Activated naive CD4-positive, alpha-beta T cell treated with anti-CD3 and anti-CD28 coated beads, Interleukin-2, amount 50 U/mL, for 16 hours (primary cell): ENCODE results near the gene LRRC8C.
"Not testable (repeated sequence)": the region's sequence is repeated elsewhere in the genome, so short reads cannot be mapped to it uniquely, and the experiment has no call there.

ENCODE experiments used
- DNase-seq: peaks from one replicate; pipeline ENCODE4 v3.0.0-alpha.2; 2020

LRRC8C gene

DNA sequence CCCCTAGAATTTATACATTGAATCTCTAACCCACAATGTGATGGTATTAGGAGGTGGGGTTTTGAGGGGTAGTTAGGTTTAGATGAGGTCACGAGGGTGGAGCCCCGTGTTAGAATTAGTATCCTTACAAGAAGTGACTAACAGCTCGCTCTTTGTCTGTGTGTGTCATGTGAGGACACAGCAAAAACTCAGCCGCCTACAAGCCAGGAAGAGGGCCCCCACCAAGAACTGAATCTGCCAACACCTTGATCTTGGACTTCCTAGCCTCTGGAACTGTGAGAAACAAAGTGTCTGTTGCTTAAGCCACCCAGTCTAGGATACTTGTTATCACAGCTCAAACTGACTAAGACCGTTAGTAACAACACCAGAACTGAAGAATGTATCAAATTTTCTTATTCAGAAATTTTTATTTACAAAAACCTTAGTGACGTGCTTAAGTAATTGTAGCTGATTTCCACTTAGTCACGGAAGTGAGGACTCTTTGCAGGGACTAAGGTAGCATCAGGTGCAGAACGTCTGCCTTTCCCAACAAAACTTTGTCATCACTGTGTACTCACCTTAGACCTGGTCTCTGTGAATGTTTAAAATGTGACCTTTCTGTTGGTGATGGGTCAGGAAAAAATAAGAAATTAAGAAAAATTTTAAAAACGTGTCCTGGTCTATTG lies 24.5 kb upstream of the LRRC8C start:
- DNase-seq = peak; percentile 75

DNA sequence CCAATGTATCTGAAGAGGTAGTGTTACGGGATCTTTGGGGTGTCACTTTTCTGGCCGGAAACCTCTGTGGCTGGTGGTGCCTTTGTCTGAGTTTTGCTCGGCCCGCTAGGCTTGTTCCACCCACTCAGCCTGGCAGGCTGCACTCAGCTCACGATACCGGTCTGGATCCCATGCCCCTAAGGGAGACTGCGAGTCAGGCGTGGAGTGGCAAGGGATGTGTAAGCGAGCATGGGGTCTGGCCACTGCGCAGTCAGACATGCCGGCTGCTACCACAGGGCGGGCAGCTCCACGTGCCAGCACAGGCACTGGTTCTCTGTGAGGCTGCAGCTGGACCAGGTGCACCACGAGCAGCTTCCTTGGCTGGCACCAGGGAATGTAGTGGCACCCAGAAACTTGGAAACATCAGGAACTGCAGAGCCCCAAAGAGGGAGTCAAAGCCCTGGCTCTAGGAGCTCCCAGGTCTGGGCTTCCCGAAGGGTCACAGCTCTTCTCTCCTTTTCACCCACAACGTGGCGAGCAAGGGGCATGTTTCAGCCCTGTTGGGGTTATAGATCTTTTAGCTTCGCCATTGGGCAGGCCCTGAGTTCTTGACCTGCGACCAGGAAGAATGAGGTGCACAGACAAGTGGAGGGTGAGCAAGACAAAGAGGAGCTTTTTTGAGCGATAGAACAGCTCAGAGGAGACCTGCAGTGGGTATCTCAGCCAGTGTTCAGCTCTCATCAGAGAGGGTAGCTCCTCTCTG lies 23.8 kb upstream of the LRRC8C start:
- DNase-seq = peak; percentile 43

DNA sequence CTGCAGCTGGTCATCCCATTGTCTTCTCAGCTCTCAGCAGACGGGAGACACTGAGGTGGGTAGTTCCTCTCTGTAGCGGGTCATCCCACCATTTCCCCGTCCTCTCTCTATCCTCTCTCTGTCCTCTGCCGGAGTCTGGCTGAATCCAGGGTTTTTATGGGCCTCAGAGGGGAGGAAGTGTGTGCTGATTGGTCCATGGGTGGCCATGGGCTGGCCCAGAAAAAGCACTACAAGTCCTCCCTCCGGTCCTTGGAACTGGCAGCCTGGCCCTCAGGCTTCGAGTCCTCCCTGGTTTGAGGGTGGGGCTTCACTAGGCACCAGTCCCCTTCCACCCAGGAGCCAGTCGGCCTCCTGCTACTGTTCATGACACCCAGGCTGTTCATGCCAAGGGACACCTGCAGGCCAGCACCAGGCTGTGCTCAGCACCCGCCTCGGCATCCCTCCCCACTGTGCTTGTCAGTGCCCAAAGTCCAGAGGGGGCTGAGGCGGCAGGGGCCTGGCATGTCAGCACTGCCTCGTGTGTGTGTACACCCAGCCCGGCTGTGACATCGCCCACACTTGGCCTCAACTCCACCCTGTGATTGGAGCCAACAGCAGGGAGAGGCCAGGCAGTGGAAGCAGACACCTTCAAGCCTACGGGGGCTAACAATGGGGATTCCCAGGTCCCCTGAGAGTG lies 23.0 kb upstream of the LRRC8C start:
- DNase-seq = peak; percentile 17

DNA sequence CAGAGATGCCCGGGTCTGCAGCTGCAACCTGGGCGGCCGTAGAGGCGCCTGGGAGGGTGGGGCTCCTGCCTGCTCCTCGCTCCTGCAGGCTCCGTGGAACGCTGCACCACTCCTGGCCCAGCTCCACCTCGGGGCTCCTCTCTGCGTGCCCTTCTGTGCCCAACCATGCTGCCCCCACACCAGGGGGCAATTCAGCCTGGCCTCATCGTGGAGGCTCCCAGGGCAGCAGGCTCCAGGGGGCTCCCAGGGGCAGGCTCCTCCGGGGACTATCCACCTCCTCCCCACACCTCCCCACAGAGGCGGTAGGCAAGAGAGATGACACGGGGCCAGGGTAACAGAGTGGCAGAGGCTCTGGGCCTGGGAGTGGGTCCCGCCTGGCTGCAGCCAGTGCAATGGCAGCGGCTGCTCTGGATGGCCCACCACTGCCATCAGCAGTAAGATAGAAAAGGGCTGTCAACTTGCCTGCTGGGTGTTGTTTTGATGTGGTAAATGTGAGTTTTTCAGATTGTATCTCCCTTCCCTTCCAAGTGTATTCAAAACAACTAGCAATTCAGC lies 22.4 kb upstream of the LRRC8C start:
- peak; percentile 30 for DNase-seq

DNA sequence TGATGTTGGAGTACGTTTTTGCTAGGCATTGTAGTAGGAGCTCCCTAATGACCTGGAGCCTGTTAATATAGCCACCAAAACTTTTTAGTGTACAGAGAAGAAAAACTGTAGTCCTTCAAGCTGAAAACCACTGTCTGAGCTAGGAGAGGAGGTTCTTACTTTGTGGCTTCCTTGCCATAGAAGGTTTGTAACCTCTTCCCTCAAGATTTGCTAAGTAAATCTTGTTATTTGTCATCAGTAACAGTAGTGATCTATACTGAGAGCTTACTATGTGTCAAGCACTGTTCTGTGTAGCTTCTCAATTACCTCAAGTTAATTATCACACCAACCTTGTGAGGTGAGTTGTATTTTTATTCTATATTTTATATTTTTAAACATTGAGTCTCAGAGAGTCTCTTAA lies 21.2 kb upstream of the LRRC8C start:
- no peak for DNase-seq

DNA sequence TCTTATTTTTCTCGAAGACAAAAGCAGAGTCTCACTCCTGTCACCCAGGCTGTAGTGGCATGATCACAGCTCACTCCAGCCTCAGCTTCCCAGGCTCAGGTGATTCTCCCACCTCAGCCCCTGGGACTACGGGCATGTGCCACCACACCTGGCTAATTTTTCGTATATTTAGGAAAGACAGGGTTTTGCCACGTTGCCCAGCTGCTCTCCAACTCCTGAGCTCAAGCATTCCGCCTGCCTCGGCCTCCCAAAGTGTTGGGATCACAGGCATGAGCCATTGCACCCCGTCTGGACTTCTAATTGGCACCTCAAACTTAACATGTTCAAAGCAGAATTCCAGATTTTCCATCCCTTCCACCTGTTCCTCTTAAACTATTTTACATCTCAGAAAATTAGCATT lies 19.0 kb upstream of the LRRC8C start:
- no peak for DNase-seq

DNA sequence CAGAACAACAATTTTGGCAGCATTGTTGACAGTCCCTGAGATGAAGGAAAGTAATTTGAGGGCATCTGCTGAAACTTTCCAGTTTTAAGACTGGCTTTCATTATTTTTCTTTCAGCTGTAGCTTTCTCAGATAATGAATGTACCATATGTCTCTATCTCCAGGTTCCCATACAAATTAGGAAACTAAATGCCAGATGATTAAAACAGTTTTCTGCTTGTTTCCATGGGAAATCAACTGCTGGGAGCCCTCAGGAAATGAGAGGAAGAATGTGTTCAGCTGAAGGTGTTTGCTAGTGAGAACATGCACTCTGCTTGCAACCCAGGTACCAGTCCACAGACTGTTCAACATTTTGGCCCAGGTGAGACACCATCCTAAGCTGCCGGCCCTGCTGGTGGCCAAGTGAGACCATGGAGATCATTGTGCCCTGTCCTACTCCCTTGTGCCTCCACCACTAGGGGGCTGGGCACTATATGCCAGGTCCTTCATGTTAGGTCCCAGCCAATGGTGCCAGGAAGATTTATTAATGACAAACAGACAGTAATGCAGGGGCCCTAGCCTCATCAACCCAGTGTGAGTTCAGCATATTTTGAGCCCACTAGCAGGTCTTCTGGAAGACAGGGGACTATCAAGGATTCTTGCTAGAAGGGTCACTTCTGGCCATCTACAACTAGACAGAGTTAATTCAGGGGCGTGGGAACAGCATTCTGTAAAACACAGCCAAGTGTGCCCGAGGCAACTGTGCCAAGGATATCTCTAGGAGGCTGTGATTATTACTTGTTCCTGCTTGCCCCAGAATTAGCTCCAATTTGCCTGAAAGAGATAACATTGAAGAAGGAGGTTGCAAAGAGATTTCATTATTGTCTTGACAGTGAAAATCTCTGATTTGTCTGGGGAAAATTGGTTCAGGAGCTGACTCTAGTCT lies 17.0 kb upstream of the LRRC8C start:
- no peak for DNase-seq

DNA sequence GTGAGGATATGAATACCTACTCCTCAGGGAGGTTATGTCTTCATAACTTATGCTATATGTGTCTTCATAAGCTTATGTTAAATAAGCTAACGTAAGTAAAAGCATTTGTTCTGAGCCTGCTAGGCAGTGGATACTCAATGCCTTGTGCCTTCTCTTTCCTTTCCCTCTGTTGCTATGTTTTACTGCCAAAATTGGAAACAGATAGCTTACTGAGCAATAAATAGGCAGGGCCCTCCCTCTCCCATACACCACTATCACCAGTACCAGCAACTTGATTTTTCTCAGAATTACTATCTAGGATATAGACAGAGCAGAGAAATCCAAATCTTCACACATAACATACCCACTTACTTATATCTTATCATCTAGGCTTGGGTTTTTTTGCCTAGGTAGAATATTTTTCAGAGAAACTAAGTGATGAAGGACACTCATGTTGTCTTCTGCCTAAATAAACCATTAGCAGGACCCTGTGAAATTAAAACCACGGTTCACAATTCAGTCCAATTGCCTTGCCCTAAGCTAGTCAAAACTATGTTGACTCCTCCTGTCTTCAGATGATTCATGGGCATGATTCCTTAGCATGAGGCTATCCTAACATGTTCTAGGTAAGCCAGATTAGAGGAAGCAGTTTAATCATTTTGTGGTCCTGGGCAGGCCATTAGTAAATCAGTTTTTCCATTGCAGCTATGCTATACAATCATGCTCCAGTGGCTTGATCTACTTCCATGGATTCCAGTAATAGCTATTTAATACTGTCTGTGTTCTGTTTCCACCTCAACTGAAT lies 15.9 kb upstream of the LRRC8C start:
- DNase-seq = no peak

DNA sequence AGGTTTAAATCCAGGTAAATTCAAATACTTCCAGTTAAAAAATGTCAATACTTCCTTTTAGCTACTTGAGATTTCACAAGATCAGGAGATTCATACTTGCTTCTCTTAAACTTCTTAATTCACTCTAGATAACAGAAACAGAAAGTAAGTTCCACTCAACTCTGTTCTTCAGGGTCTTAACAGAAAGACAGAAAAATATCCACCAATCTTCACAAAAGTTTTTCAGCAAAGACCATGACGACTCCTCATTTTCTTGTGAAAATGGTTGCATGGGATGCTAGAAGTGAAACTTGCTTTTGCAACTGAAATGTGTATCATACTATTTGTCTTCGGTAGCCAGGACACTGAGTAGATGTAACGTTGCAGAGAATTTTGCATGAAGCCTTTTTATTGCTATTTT lies 12.3 kb upstream of the LRRC8C start:
- no peak for DNase-seq

DNA sequence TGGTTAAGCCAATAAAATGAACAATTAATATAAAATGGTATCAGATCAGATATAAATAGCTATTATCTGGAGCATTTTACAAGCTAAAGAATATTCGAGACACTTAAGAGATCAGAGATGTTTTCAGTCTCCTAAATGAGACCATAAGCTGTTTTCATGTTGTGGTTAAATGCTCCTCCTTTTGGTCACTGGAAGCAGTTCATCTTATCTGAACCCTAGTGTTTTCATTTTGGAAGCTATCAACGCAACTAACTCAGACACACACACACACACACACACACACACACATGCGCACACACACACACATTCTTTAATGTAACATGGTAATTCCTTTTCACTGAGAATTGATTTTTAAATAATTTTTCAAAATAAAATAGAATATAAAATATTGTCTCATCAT lies 10.0 kb upstream of the LRRC8C start:
- DNase-seq = no peak

DNA sequence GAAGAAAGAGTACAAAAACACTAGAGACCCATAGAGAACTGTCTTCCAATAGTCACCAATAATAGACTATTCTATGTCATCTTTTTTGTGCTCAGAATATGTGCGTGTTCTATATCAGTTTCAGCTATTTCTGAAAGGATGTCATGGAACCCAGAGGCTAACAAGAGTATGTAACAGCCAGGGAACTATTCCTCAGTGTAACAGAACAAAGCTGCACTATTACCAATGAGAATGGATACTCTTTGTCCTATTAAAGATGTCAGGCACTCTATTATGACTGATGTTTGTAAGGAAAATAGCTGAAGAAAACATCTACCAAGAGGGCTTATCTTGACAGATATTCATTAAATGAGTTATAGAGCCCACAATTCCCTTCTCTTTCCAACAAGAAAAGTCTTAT lies 8.6 kb upstream of the LRRC8C start:
- DNase-seq = no peak

DNA sequence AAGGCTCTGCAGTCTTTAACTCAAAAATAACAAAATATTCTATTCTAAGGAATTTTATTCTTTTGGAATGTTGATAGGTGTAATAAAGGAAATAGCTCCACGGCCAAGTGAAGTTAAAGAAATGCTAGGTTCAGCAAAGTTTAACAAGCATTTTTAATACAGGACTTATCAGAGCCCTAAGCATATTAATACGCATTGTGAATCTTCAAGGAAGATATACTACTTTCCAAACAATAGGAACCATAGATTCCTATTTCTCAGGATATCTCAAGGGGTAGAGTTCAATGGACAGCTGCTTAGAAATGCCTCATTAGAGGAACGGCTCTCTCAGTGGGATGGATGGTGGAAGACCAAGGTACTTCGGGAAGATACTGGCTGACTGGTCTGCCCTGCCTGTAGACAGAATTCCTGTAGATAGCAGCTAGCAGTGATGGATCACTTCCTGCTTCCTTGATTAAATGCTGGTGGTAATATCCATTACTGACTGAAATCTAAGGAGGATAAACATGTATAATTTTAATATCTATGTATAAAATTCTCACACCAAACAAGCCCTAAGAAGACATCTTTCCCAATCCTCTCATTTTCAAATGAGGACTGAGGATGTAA lies 8.1 kb upstream of the LRRC8C start:
- no peak for DNase-seq

DNA sequence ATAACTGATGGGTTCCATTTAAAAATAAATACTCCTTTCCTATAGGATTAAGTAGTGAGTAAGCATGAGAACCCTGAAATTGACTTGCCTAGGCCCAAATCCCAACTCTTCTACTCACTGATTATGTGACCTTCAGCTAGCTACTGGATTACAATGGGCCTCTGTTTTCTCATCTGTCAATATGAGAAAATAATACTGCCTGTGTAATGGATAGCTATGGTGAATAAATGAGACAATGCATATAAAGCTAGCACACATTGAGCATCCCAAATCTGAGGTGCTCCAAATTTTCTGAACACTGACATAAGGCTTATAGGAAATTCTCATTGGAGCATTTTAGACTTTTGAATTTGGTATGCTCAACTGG lies 5.3 kb upstream of the LRRC8C start:
- no peak for DNase-seq

DNA sequence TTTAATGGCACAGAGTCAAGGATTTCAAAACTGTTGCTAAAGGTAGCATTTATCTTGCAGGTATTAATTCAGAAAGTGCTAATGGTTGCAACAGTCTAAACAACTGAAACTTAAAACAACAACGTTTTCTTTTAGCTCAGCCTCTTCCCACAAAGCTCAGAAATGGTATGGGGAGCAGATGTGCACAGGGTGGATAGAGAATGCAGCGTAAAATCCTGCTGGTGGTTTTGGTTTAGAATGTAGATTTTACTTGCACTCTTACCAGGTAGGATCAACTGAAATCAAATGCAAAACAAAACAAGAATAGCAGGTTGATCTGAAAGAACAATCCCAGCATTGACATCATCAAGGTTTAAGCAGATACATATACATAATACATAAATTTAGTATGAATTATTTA lies 3.8 kb upstream of the LRRC8C start:
- no peak for DNase-seq

DNA sequence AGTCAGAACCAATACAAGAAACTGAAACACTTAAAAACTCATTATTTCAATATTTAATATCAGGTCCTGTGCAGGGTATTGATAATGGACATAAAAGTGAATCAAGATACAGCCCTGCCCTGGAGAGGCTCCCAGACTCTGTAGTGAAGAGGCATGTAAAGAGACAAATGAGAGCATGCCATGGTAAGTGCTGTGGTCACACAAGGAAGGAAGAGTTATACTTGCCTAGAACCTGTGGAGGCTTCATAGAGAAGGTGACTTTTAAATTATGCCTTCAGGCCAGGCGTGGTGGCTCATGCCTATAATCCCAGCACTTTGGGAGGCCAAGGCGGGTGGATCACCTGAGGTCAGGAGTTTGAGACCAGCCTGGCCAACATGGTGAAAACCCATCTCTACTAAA lies 3.3 kb upstream of the LRRC8C start:
- not testable (repeated sequence) for DNase-seq

DNA sequence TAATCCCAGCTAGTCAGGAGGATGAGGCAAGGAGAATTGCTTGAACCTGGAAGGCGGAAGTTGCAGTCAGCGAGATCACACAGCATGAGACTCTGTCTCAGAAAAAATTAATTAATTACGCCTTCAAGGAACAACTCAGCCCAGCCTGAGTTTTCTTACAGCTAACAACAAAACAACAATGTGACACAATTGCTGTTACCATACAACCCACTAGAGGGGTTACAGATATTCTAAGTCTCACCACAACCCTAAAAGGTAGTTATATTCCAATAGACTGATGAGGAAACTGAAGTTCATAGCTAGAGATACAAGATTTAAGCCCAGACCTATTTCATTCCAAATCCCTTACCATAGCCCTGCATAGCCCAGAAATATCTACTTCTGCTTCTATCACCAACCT lies 2.9 kb upstream of the LRRC8C start:
- no peak for DNase-seq

DNA sequence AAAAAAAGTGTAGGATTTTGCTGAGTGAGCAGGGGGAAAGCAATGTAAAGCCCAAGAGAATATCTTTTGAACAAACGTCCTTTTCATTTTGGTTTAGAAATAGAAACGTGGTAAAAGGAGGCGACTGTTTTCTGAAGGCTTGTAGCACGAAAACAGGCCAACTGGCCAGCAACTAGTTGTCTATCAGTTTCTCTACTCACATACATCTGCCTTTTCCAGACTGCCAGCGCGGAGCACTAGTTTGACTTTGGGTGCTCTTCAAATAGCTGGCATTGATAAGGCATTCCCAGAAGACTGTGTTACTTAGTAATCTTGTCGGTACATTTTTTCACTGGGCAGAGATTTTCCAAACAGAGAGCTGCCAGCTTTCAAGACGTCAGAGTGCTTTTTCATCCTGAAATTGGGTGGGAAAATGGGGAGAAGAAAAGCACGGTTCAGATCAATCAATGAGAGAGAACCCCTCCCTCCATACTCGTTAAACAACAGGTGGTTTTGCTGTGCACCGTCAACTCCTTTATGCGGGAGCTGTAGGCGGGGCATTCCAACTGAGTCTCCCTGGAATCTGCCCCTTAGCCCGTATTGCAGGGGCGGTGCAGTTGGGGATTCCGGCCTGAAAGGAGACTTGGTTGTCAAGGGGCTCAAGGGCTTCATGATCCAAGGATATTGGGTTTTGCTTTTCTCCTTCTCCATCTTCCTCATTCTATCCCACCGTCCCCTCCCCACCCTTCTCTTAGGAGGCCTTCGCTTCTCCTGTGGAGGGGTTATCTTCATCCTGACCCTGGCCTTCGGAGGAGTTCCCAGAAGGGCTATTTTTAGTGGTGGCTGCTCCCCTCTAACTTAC lies 884 bp upstream of the LRRC8C start:
- DNase-seq = no peak

DNA sequence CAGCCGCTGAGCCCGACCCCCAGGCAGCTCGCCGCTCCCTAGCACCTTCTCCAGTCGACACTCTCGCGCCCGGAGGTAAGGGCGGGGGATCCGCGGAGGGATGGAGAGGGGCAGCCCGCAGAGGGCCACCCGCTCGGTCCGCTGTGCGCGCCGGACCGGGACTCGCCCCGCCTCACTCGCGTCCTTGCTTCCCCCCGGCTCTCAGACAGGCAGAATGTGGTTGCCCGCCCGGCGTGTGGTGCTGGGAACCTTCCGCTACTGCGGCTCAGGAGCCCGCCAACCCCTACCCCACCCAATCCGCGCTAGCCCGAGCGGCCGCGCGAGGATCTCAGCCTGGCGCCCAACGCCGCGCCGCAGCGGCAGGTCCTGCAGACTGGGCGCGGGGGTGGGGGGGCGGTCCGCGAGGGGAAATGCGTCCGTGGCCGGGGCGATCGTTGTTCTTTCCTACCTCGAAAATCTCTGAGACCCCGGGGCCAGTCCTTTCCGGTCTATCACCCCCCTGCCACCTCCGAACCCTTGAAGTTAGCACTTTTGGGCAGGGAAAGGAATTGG lies 404 bp downstream of the LRRC8C start:
- DNase-seq = peak; percentile 64

DNA sequence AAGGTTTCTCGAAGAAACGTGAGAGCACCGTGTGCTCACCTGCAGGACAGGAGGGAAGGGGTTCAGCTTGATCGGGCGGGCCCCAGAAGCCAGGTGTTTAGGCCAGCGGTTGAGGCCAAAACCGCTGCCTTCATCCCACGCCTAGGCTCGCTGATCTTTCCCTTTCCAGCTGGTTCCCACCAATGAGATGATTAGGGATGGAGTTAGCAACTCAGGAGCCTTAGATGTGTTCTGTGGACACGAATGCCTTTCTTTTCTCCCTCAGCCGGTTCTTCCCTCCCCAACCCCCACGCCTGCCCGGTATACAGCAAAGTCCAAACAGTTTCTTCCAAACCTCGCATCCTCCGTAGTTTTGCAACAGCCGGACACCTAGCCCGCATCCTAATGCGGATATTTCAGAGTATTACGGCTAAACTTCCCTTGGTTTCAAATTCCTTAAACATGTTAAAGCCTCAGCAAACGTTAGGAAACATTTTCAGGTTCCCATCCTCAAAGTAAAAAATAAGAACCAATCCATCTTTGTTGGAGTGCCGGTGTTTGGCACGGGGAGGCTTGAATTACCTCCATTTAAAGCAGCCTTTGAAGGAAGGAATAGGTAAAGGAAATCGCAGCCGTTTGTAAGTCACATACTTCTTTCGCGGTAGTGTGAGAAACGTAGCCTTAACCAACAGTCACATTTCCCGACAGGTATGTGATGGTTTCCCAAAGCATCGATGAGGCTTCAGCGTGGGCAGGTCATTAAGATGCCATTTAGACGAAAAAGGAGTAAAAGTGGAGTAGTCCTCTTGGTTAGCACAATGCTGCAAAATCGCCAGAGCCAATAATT lies 1.1 kb downstream of the LRRC8C start:
- DNase-seq = peak; percentile 42
